ENCODE results near the gene TBC1D5. TPM values are rescaled to one million over a fixed set of nuclear protein-coding genes. Genes with fewer than 3 reads are reported as not detected.

Gene TBC1D5
- polyA plus RNA-seq, 1 experiment, result 44.6 TPM

- Histone ChIP-seq H3K9me3 (ENCODE audit: control insufficient read depth, insufficient read depth, low read length) (no peaks in the 10 kb centered on the region; the same call in none of the 2 replicates), H3K27ac (ENCODE audit: low read depth, low read length) (no peak overlapping the region), H3K27me3 (ENCODE audit: control insufficient read depth, insufficient read depth, low read length) (no peaks in the 10 kb centered on the region), H3K4me3 (ENCODE audit: low read depth, low read length) (no peak overlapping the region)
- no peak for DNase-seq (ENCODE audit: low read depth, low spot score)
- CTCF ChIA-PET, result no interaction called here
- no peak for TF ChIP-seq CTCF (IDR thresholded peaks at IDR 0.05; ENCODE audit: low read depth, low read length)
- POLR2A ChIA-PET, result no interaction called here
Observed at GRCh38 chr3:17149076-17149475, 593.4 kb downstream of the TBC1D5 start.

- Histone ChIP-seq H3K4me3 (ENCODE audit: low read depth, low read length) (no peak overlapping the region), H3K27ac (ENCODE audit: low read depth, low read length) (no peak overlapping the region), H3K9me3 (ENCODE audit: control insufficient read depth, insufficient read depth, low read length) (no peaks in the 10 kb centered on the region; the same call in none of the 2 replicates), H3K27me3 (ENCODE audit: control insufficient read depth, insufficient read depth, low read length) (no peaks in the 10 kb centered on the region)
- CTCF ChIA-PET, result no interaction called here
- no peak for DNase-seq (ENCODE audit: low read depth, low spot score)
- POLR2A ChIA-PET, result no interaction called here
- no peak for TF ChIP-seq CTCF (IDR thresholded peaks at IDR 0.05; ENCODE audit: low read depth, low read length)
Observed at GRCh38 chr3:17144665-17144993, 597.8 kb downstream of the TBC1D5 start.

- no peak for TF ChIP-seq CTCF (IDR thresholded peaks at IDR 0.05; ENCODE audit: low read depth, low read length)
- DNase-seq (ENCODE audit: low read depth, low spot score), result no peak
- CTCF ChIA-PET, result no interaction called here
- H3K27ac ChIP-seq (ENCODE audit: low read depth, low read length), result no peak overlapping the region
- no peak overlapping the region for H3K4me3 ChIP-seq (ENCODE audit: low read depth, low read length)
- no peaks in the 10 kb centered on the region for H3K27me3 ChIP-seq (ENCODE audit: control insufficient read depth, insufficient read depth, low read length)
- H3K9me3 ChIP-seq (ENCODE audit: control insufficient read depth, insufficient read depth, low read length), result no peaks in the 10 kb centered on the region; the same call in none of the 2 replicates
- POLR2A ChIA-PET, result no interaction called here
Observed at GRCh38 chr3:17143893-17144664, 598.4 kb downstream of the TBC1D5 start.

- Histone ChIP-seq H3K27ac (ENCODE audit: low read depth, low read length) (no peak overlapping the region), H3K27me3 (ENCODE audit: control insufficient read depth, insufficient read depth, low read length) (peaks cover 3% of the 10 kb centered on the region), H3K4me3 (ENCODE audit: low read depth, low read length) (no peak overlapping the region), H3K9me3 (ENCODE audit: control insufficient read depth, insufficient read depth, low read length) (no peaks in the 10 kb centered on the region; the same call in none of the 2 replicates)
- ChIA-PET CTCF (no interaction called here), POLR2A (no interaction called here)
- no peak for TF ChIP-seq CTCF (IDR thresholded peaks at IDR 0.05; ENCODE audit: low read depth, low read length)
- DNase-seq (ENCODE audit: low read depth, low spot score), result no peak
Observed at GRCh38 chr3:17142516-17142915, 599.9 kb downstream of the TBC1D5 start.

GRCh38 chr3:17141699-17142098 lies 600.7 kb downstream of the TBC1D5 start:
- Histone ChIP-seq H3K4me3 (ENCODE audit: low read depth, low read length) (no peak overlapping the region), H3K27ac (ENCODE audit: low read depth, low read length) (no peak overlapping the region), H3K9me3 (ENCODE audit: control insufficient read depth, insufficient read depth, low read length) (no peaks in the 10 kb centered on the region; the same call in none of the 2 replicates), H3K27me3 (ENCODE audit: control insufficient read depth, insufficient read depth, low read length) (peaks cover 3% of the 10 kb centered on the region)
- no peak for DNase-seq (ENCODE audit: low read depth, low spot score)
- ChIA-PET CTCF (no interaction called here), POLR2A (no interaction called here)
- TF ChIP-seq CTCF (IDR thresholded peaks at IDR 0.05; ENCODE audit: low read depth, low read length), result no peak

Measured in AG04450 (cell line).